8988T (cell line): ENCODE measurements around the gene TSG101.

Experiments used
- DNase-seq: peaks from one replicate; pipeline ENCODE4 v3.0.0; 2011

Gene TSG101

GRCh38 chr11:18492888-18493287, 33.9 kb downstream of the TSG101 start:
- DNase-seq = no peak

- no peak for DNase-seq
Observed at GRCh38 chr11:18491924-18492323, 34.8 kb downstream of the TSG101 start.

- no peak for DNase-seq
Observed at GRCh38 chr11:18490736-18491485, 35.8 kb downstream of the TSG101 start.

GRCh38 chr11:18490319-18490718, 36.4 kb downstream of the TSG101 start:
- DNase-seq = no peak

- no peak for DNase-seq
Observed at GRCh38 chr11:18485913-18486528, 40.7 kb downstream of the TSG101 start.

GRCh38 chr11:18479063-18479462, 47.7 kb downstream of the TSG101 start:
- DNase-seq = no peak

GRCh38 chr11:18472587-18472986, 54.2 kb downstream of the TSG101 start:
- no peak for DNase-seq

- no peak for DNase-seq
Observed at GRCh38 chr11:18471995-18472394, 54.7 kb downstream of the TSG101 start.

GRCh38 chr11:18468961-18469360, 57.8 kb downstream of the TSG101 start:
- DNase-seq = no peak

- DNase-seq = no peak
Observed at GRCh38 chr11:18468059-18468458, 58.7 kb downstream of the TSG101 start.

GRCh38 chr11:18466402-18466801, 60.3 kb downstream of the TSG101 start:
- DNase-seq = no peak

- no peak for DNase-seq
Observed at GRCh38 chr11:18463439-18463838, 63.3 kb downstream of the TSG101 start.

GRCh38 chr11:18461909-18462308, 64.8 kb downstream of the TSG101 start:
- DNase-seq = no peak

- DNase-seq = no peak
Observed at GRCh38 chr11:18459634-18460033, 67.1 kb downstream of the TSG101 start.

GRCh38 chr11:18457450-18457849, 69.3 kb downstream of the TSG101 start:
- DNase-seq = no peak

- no peak for DNase-seq
Observed at GRCh38 chr11:18455686-18456372, 70.9 kb downstream of the TSG101 start, which contains the start of gene LDHAL6A. Gene LDHAL6A, plus strand, starts transcription at chr11:18455856. Its CDS starts 825 bp downstream, at chr11:18456681.

- DNase-seq = no peak
Observed at GRCh38 chr11:18452927-18453326, 73.8 kb downstream of the TSG101 start.

GRCh38 chr11:18449251-18449650, 77.5 kb downstream of the TSG101 start:
- DNase-seq = no peak

- DNase-seq = no peak
Observed at GRCh38 chr11:18438691-18439090, 88.1 kb downstream of the TSG101 start.
